SK-N-MC (cell line): ENCODE data around the gene TUNAR.

Experiments used
- EZH2 ChIP-seq: fragments of 200-600 bp; sonication (generic); IDR thresholded peaks from one replicate; pipeline ENCODE4 v1.6.1; 2017; ENCODE audit warnings: antibody characterized with exemption
- POLR2AphosphoS5 ChIP-seq: IDR thresholded peaks from 2 replicates; pipeline ENCODE4 v1.6.1; 2012; ENCODE audit warnings: mild to moderate bottlenecking, low read depth, low read length, borderline replicate concordance

- TF ChIP-seq POLR2AphosphoS5, result no peak
- TF ChIP-seq EZH2, result no peak
Observed at GRCh38 chr14:95951359-95951758, 74.7 kb downstream of the TUNAR start.
